ENCODE data around the gene NEK6.

NEK6 gene

DNA sequence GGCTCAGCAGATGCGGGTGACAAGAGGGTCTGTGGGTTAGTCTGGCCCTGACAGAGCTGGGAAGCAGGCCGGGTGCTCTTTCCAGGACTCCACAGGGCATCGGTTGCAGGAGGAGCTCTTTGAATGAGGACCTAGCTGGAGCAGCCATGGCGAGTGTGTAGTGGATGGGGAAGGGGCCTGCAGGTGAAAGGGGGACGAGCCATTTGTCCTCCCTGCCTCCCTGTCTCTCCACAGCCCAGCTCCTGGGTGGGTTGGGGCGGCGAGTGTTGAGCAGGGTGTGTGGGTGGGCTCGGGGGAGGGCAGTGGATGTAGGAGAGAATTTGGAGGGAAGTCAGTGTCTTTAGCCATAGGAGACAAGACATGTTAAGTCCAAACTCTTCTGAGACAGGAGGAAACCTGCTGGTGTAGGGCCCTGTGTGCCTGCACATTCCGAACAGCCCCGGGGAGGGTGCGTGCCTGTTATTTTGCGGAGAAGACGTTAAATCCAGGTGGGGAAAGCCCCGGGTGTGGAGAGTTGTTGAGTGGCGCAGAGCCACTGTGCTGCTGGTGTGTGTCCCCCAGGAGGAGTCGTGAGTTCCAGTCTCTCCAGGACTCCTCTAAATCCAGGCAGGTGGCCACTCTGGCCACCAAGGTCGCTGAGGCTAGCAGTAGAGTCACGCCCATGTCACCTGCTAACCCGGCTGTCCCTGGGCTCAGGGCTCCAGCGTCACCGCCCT is 83.9 kb downstream of the NEK6 start:
- TF ChIP-seq CTCF (IDR thresholded peaks at IDR 0.05) (no peak), ZFX (IDR thresholded peaks at IDR 0.05; ENCODE audit: borderline replicate concordance) (no peak)
- H3K27ac ChIP-seq: no peak overlapping the region

DNA sequence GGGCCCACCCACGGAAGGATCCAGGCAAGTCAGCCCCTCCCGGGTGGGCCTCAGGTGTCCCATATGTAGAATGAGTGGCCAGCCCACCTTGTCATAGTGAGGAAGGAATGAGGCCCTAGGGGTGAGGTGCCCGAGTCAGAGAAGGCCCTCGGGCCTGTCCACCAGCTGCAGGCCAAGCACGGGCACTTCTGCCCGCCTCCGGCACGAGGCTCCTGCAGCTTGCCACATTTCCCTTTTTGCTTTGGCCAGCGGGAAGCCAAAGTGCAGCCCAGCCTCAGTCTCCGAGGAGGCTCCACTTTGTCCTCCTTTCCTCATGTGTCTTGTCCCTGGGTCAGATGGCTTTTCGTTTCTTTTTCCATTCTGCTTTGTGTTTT is 84.6 kb downstream of the NEK6 start:
- H3K27ac ChIP-seq: no peak overlapping the region
- TF ChIP-seq ZFX (IDR thresholded peaks at IDR 0.05; ENCODE audit: borderline replicate concordance) (no peak), CTCF (IDR thresholded peaks at IDR 0.05) (no peak)

DNA sequence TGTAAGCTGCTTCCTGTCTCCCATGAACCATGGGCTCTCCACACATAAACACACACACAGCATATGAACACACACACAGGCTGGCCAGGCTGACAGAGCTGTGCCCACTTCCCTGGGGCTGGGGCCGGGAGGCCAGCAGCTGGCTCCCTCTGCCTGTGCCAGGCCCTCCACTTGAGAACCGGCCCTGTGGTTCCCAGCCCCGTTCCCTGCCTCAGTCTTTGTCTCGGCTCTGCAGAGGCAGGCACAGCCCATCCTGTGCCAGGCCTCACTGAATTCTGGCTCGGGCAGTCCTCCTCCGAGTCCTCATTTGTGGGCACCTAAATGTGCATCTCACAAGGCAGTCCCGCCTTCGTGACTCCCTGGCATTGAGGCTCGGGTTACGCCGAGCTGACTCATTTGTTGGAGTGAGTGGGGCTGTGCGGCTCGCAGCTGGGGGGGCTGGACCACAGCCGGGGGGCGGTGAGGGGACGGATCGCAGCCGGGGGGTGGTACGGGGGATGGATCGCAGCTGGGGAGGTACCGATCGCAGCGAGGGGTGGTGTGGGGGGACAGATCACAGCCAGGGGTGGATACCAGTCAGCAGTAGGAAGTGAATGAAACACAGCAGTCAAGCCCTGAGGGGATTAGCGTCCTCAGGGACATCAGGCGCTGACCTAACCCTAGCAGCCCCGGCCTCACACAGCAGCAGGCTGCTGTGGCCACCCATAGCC is 85.2 kb downstream of the NEK6 start:
- H3K27ac ChIP-seq: no peak overlapping the region
- no peak for TF ChIP-seq CTCF (IDR thresholded peaks at IDR 0.05)
- no peak for TF ChIP-seq ZFX (IDR thresholded peaks at IDR 0.05; ENCODE audit: borderline replicate concordance)

DNA sequence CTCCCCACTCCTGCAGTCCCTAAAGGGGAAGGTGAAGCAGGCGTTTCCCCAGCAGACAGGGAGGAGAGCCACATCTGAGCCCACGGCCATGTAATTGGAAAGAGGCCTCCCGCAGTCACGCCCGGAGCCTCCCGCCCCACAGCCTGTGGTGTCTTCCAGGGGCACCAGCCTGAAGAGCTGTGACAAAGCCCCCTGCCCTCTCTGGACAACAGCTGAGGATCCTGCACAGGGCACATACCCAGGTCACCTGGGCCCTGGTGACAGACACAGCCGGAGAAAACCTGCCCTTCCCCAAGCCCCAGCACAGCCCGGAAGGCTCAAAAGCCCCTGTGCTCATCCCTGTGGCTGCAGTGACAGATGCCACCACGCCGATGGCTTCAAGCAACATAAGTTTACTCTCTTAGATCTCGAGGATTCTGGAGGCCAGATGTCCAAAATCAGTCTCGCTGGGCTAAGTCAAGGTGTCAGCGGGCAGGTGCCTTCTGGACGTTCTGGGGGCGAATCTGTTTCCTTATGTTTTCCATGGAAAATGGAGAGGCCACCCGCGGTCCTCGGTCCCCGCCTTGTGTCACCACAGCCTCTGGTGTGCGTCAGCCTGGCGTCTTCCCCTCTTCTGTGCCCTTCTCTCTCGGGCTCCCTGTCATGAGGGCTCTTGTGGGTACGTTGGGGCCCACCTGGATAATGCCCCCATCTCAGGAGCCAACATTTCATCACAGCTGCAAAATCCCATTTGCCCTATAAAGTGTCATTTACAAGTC is 86.0 kb downstream of the NEK6 start:
- H3K27ac ChIP-seq: no peak overlapping the region
- TF ChIP-seq ZFX (IDR thresholded peaks at IDR 0.05; ENCODE audit: borderline replicate concordance): no peak
- TF ChIP-seq CTCF (IDR thresholded peaks at IDR 0.05): no peak

GRCh38 chr9:124344291-124345050 is 86.7 kb downstream of the NEK6 start:
- no peak overlapping the region for H3K27ac ChIP-seq
- TF ChIP-seq ZFX (IDR thresholded peaks at IDR 0.05; ENCODE audit: borderline replicate concordance) (no peak), CTCF (IDR thresholded peaks at IDR 0.05) (no peak)

- TF ChIP-seq CTCF (IDR thresholded peaks at IDR 0.05) (no peak), ZFX (IDR thresholded peaks at IDR 0.05; ENCODE audit: borderline replicate concordance) (no peak)
- no peak overlapping the region for H3K27ac ChIP-seq
Observed at GRCh38 chr9:124345063-124345462, 87.3 kb downstream of the NEK6 start.

Data from 22Rv1 (cell line).